NCI-H2029 treated with DMSO at 0.1 percent for 48 hours (cell line): ENCODE measurements around the gene NDST4.

ENCODE experiments used
- DNase-seq: peaks from one replicate; lab custom pipeline; 2025; lab: John Stamatoyannopoulos, UW

NDST4 gene

DNA sequence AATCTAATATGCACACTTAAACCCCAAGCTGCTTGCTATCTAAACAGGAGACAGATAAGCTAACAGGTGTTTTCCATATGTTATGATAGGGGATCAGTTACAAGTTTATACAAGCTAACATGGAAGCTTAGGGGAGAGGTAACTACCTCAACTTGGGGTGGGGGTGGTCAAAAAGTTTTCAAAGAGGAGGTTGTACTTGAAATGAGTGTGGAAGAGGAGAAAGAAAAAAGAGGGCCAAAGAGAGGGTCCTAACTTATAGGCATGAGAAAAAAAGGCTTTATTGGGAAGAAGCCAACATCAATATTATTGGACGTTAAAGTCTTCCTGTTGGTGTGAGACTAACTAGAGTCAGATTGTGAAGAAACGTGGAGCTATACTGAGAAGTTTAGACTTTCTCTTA is 205.9 kb downstream of the NDST4 start:
- no peak for DNase-seq

DNA sequence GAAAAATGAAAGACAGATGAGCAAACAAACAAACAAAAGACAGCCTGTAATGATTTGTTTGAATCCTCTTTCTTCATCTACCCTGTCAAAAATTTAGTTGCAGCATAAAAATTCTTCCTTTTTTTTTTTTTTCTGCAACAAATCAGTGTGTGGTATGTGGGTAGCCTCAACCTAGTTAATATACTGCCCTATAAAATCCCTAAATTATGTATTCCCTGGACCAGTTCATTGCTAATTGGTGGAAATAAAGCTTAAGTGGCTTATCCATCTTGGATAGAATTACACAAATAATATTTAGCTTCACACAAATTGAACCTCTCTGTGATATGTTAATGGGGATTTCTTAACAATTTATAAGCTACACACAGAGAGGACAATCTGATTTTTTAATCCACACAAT is 208.4 kb downstream of the NDST4 start:
- no peak for DNase-seq

DNA sequence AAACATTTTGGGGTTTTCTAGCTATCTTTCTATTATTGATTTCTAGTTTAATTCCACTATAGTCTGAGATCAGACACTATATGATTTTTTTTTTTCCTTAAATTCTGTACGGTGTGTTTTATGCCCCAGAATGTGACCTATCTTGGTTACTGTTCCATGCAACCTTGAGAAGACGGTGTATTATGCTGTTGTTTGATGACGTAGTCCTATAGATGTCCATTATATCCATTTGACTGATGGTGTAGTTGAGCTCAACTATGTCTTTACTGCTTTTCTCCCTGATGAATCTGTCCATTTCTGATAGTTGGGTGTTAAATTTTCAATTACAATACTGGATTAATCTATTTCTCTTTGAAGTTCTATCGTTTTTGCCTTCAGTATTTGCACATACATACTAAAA is 212.5 kb downstream of the NDST4 start:
- DNase-seq: no peak

DNA sequence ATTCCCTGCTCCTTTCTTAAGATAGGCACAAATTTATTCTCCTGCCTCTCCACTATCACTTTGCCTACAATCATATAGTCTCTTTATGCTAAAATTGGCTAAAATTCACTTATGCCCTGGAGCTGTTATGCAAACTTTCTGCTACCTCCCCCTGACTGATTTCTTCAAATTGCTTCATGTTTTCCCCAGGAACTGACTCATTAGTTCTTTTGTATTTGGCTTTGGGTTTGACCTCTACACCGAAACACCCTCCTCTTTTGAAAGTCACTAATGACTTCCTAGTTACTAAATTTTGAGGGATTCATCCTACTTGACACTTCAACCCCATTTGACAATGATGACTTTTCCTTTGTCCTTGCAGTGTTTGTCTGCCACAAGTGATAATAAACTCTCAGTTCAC is 222.6 kb downstream of the NDST4 start:
- DNase-seq: no peak

DNA sequence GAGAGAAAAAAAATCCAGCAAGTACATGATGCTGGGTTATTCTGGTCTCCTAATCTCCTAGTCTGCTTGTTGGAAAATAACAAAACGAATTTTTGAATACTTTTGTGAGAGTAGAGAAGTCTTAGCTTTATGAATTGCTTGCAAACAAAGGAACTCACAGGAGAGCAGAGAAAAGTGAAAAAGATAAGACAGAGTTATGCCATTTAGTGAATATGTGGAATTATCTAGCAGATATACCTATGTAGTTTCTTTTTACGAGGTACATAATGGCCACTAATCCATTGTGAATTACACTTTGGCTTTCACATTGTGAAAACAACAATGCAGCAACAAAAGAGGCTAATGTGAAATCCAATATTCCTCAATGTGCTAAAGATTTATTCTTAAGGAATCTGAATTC is 226.7 kb downstream of the NDST4 start:
- DNase-seq: no peak

DNA sequence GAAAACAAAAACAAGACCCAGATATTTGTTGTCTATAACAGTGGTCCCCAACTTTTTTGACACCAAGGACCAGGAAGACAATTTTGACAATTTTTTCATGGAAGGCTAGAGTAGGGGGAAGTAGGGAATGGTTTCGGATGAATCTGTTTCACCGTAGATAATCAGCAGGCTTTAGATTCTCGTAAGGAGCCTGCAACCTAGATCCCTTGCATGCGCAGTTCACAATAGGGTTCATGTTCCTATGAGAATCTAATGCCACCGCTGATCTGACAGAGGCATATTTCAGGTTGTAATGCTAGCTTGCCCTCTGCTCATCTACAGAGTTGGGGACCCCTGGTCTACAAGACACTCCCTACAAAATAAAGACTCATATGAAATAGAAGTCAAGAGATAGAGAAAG is 229.8 kb downstream of the NDST4 start:
- DNase-seq: no peak

DNA sequence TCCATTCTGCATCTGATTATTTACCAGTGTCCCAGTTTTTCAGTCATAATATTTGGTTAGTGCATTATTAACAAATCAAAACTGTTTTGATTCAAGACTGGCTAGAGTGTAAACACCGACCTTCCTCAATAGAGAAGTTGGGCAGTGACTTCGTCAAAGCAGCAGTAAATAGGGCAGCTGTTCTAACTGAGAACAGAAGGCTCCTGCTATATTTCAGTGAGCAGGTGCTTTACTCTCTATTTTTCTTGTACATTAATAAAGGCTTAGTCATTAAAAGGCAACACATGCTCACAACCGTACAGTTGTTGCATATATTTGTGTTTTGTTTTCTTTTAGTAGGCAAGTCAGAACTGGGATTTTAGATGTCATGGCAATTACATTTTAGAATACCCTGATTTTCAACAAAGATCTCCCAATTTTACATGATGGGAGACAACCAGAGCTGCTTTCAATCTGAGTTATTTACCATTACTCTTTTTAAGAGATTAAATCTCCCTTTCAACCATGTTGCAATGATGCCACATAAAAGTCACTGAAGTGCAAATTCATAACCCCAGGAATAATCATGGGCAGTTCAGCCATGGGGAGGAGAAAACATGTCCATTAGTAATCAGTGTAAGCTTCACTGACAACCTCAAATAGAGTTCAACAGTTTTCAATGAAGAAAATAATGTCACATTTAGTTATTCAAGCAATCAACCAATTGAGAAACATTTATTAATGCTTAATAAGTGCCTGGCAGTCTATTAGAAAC is 233.3 kb downstream of the NDST4 start:
- DNase-seq: no peak

DNA sequence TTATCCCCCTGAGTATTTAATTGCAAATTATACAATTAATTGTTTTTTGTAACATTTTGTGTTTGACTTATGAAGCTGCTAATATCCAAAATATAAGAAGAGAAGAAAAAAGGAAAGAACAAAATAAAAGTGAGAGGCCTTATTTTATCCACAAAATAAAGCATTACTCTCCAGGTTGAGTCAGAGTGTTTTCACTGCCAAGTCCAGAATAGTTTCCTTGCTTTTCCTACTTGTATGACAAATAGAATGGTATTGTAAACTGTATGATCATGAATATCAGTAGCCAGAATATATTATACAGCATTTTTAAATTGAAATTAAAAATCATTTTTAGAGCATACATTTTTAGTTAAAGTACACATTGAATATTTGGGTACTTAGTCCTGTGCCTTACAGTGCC is 237.8 kb downstream of the NDST4 start:
- no peak for DNase-seq

DNA sequence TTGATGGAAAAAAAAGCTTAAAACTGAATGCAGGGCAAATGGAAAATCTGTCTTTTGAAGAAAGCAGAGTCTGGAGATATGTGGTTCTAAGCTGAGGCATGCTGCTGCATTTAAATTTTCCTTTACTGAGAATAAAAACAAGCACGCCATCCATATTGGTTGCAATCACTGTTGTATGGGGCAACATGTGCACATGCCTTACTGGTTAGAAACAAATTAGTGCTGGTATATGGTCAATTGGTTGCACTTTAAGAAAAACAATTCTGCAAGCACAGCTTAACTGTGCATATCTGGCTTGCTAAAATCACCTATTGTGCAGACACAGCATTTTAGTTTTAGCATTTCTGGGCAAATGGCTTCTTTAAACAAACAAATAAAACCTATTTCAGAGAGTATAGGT is 239.1 kb downstream of the NDST4 start:
- DNase-seq: no peak

DNA sequence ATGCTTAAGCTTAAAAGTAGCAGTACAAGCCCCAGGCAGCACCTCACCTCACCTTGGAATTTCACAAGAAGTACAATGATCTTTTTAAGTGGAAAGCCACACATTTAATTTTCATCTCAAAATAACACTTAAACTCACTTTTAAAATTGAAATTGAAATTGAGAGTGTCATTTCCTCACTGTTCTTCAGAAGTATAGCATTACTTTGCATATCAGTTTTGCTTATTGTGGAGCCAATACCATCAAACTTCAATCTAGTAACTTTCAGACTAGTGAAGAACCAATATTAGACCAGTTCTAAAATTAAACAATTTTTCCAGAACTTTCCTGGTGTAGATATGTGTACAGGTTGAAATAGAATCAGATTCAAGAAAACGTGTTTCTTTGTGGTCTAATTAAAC is 242.4 kb downstream of the NDST4 start:
- DNase-seq: no peak

DNA sequence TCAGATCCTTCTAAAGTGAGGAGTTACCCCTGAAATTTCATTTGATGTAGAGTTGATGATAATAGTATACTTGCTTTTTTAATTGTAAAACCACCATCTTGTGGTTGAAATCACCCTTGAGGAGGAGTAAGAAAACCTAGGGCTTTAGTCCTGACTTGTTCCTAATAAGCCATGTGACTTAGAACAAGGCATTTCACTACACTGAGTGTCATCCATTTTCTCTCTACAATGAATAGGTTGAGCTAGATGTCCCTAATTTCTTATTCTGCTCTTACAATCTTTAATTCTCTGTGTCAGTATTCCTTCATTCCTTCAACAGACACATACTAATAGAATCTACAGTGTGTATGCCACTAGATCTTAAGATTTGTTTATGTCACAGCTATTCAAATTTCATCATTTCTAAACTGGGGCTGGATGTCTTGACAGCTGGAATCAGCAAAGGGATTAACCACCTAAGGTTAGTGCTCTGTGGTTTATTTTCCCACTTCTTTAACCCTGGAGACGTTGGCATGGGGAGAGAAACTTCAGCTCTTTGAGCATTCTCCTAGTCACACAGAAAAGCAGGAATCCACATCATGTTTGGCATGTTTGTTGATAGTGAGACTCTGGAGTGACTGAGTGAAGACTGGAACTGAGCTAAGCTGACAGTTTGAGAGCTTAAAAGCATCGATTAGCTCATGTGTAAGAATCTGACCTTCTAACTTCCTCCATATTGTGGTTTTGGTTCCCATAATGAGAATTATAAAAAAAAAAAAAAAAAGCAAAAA is 246.3 kb downstream of the NDST4 start:
- DNase-seq: no peak

DNA sequence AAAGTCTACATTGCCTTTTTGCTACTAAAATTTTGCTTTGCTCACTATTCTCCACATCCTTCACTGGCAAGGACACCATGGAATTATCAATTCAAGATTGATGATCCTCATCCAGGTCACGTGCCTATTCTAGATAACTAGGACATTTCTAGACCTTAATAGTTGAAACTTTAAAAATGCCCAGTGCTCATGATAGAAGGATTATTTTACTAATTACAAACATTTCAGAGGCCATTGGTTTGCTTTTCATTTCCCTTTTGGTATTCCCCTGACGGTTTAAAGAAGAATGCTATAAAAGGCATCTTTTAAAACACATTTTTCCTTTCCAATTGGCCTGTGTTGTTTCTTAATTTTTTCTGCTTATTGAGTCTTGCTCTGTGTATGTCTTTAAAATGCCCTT is 249.4 kb downstream of the NDST4 start:
- no peak for DNase-seq

DNA sequence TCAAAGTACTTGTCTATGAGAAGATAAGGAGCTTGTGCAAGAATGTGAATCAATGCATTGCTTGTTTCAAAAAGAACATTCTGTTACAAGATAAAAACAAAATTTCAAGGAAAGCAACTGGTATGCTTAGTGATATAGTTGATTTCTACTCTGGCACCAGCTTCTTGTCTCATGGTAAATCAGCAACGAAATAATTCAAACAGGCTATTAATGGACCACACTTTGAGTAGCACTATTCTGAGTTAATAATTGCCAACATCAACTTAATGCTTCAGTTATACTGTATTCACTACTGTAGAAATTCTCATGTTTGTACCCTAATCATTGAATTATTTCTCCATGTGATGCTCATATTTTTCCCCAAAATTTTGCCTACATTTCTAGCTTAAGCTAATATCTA is 252.6 kb downstream of the NDST4 start:
- no peak for DNase-seq

DNA sequence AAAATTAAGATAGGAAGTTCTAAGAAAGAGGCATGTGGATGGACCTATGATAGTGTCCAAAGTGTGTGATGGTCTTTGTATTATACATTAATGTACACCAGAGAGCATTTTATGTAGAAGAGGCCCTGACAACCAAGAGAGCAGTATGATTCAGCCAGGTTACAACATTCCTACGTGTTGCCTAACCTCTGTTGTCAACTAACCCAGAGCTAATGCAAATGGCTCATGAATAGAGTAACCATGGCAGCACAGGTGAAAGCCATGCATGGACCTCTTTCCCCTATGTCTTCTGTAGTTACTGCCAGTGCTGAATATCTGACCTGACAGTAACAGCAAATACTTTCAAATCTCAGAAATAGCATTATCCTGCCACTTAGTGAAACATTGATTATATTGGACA is 255.6 kb downstream of the NDST4 start:
- no peak for DNase-seq

DNA sequence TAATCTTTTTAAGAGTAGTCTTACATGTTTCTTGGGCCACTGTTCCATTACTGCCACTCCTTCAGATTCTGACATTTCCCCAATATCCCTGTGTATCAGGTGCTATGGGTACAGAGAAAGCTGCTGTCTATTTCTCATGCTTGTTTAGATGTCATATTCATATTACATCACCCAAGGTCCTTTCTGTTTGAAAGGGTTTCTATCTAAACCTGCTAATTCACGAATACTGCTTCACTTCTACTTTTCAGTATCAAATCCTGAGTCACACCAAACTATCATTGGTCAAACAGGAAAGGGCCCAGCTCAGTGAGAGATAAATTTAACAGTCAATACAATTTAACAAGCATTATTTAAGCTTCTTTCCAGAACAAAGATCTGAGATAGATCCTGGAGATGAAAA is 273.4 kb downstream of the NDST4 start:
- no peak for DNase-seq

DNA sequence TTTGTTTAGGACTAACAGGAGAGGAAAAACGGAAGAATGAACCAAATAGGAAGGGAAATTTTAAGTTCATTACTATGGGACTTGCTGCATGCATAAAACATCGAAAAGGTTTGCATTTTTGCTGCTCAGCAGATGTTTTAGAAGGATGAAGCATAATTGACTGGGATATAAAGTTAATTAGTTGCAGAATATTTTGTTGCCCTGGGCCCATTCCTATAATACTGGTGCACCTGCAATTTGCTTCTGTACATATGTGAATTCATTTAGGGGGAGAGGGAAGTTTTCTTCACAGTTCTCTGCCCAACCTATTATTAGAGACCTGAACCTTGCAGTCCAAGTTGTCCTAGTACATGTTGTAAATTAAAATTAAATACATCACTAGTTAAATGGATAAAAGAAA is 282.8 kb downstream of the NDST4 start:
- DNase-seq: no peak

DNA sequence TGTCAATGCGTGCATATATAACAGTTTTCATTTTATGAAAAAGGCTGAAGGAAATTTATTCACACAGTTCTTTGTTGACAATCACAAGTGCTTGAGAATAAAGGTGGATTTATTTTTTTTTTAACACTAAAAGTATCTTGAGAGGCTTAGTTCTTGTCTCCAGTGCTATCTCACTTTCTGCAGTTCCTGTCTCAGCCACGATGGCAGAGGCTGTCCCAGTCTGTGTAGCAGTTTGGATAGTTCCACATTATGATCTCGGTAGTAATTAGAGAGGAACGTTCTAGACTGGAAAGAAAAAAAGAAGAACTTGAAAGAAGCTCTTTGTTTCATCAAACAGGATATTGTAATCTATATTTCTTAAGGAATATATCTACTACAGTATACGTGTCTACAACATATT is 285.8 kb downstream of the NDST4 start:
- DNase-seq: no peak

DNA sequence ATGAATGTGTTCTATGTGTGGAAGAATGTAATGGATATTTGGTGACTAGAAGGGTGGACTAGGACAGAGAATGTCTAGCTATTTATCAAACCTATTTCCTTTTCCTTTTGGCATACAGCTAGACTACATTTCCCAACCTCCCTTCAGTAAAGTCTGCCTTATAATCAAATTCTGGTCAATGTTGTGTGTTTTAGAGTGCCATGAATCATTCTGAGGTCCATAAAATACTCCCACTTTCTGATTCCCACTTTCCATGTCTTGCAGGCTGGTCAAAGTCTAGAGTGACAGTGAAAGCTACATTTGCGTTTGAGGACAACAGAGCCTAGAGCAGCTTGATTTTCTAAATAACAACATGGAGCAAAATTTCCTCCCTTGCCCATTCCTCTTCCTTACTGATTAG is 297.7 kb downstream of the NDST4 start:
- no peak for DNase-seq

DNA sequence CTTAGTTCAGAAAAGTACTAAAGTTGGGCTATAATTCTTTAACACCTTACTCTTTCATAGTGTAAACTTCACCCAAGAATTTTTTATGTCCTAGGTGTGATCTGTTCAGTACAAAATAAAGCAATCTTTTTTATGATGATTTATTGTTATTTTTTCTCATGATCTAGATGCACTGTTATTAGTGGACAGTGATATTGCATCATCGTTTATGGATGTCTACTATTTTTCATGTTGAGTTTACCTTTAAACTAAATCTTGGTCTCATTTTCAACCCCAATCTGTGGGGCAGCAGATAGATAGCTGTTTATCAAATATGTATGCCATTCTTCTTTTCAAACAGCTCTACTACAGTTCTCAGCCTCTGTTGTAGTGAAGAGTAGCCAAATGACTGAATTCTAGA is 299.5 kb downstream of the NDST4 start:
- DNase-seq: no peak

DNA sequence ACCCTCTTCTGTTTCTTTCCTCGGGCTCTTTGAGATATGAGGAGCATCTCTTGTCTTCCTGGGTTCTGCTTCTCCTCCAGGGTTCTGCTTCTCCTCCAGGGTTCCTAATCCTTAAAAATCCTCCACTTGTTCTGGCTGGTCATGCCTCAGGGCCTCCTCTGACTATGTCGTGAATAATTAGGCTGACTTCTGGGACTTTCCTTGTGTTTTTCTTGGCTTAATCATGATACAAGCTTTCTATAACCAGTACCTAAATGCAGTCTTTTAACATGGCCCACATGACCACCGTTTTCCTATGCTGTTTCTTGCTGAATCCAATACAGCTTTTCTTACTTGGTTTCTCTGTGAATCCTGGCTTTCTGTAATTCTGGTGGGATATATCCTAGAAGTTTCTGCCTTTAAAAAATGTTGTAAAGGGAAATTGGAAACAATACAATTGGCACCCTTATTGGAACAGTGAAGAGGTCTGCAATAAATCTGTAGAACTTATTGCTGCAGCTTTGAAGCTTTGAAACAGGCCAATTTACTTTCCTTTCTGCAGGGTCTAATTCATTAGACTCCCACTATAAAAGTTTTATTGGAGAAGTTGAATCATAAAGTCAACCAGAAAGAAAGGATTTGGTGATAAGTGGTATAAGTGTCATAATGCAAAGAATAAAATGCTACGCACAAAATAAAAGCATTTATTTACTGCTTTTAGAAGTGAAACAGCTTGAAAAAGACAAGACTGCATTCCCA is 301.7 kb downstream of the NDST4 start:
- DNase-seq: no peak

DNA sequence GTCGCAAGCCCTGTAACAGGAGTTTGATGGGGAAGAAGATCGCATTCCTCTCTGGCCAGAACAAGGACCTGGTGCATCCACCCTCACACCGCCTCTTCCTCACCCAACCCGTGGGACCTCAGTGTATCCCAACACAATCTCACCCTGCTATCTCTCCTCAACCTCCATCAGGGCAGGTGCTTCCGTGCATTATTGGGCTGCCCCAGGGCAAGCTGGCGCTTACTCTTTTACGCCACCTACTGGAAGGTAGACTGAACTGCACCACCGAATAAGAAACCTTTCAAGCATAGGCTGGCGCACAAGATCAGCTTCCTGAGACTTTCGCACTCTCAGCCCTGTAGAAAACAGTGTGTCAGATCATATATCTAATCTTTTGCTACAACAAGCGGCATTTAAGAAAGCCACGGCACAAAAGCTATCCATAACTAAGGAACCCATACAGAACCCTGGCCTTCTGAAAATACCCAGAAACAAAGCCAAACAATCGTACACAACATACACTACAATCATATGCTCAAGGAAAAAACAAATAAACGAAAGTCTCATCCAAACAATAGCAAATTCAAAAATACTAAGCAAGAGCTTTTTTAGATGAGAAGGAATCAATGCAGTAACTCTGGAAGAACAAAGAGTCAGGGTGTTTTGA is 305.5 kb downstream of the NDST4 start:
- DNase-seq: no peak

DNA sequence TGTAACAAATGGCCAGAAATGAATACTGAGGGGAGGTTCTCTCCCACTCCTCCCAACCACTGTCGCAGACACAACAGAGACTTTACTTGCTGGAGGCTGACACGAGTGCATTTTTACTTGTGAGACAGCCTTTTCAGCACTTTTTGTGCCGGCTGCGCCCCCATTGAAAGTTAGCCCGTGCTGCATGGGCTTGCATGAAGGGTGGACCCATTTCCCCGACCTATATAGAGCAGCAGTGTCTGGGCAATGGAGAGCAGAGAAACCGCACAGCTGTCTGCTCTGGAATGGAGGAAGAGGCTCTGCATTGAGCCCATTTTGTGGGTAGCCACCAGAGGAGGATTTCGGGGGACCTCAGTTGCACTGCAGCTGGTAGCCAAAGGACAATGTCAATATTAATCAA is 306.1 kb downstream of the NDST4 start:
- no peak for DNase-seq

DNA sequence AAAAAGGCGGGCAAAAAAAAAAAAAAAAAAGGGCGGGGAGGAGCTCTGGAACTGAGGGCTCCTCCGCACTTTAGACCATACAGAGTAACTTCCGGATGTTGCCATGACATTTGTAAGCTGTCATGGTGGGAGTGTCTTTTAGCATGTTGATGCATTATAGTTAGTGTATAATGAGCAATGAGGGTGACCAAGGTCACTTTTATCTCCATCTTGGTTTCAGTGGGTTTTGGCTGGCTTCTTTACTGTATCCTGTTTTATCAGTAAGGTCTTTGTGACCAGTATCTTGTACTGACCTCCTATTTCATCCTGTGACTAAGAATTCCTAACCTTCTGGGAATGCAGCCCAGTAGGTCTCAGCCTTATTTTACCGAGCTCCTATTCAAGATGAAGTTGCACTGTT is 321.4 kb downstream of the NDST4 start:
- no peak for DNase-seq
